Endothelial cell of umbilical vein (primary cell): Measurements from ENCODE around the gene ZNF214. TPM values are rescaled to one million over a fixed set of nuclear protein-coding genes. Genes with fewer than 3 reads are reported as not detected.

Experiments
- BruUV-seq: library from RNA; stranded (reverse); fragments of 400-500 nt; replicated peaks from 2 replicates; lab custom pipeline; 2021; lab: Mats Ljungman, UMichigan
- CTCF ChIA-PET: fragments of 300-600, 350-600 bp; sonication (Branson Sonifier 250); formaldehyde crosslinking; loops from one replicate; lab custom pipeline; 2021; ENCODE audit warnings: antibody characterized with exemption, inconsistent platforms; lab: Charles Lee
- POLR2A ChIA-PET: fragments of 300-600, 350-600 bp; sonication (Branson Sonifier 250); formaldehyde crosslinking; loops from one replicate; lab custom pipeline; 2021; ENCODE audit warnings: antibody characterized with exemption, inconsistent platforms; lab: Charles Lee
- DNase-seq: peaks from one replicate; pipeline ENCODE4 v3.0.0-alpha.2; 2011; ENCODE audit warnings: low read depth, low spot score
- FAIRE-seq: peaks from 2 replicates; lab custom pipeline; 2011; peaks lifted over from hg19 to GRCh38; lab: Jason Lieb, UNC
- H2AFZ ChIP-seq: 2 replicates; pipeline ENCODE4 v1.6.0; 2012; ENCODE audit warnings: low read depth, low read length, control low read depth, inconsistent platforms
- H3K27ac ChIP-seq: 2 replicates; pipeline ENCODE4 v1.5.1; 2011; ENCODE audit warnings: low read depth, mild to moderate bottlenecking, control low read depth, low read length, moderate library complexity; ENCODE audit not compliant: insufficient read depth
- H3K27me3 ChIP-seq, 2 experiments: 2 replicates each; pipeline versions ENCODE4 v1.6.0 to v1.6.1; 2011; ENCODE audit warnings: low read length in 2 of 2, mixed read lengths in 1 of 2; ENCODE audit not compliant: control insufficient read depth in 2 of 2, insufficient read depth in 2 of 2
- H3K36me3 ChIP-seq, 2 experiments: 2 replicates in 1 of 2; 3 replicates in 1 of 2; pipeline ENCODE4 v1.5.1; 2011; ENCODE audit warnings: low read length in 2 of 2, mild to moderate bottlenecking in 1 of 2, moderate library complexity in 1 of 2; ENCODE audit not compliant: control insufficient read depth in 2 of 2, insufficient read depth in 2 of 2; ENCODE audit errors: extremely low read depth in 1 of 2
- H3K4me1 ChIP-seq: 3 replicates; pipeline ENCODE4 v1.5.1; 2011; ENCODE audit warnings: mild to moderate bottlenecking, low read length; ENCODE audit not compliant: control insufficient read depth, insufficient read depth; ENCODE audit errors: extremely low read depth
- H3K4me2 ChIP-seq: 2 replicates; pipeline ENCODE4 v1.6.1; 2011; ENCODE audit warnings: low read length, control low read depth, mixed read lengths; ENCODE audit not compliant: insufficient read depth
- H3K4me3 ChIP-seq, 3 experiments: fragments of 200-600 bp in 1 of 3; sonication (generic), shearing (Covaris generic) in 1 of 3; replicated peaks in 1 of 3; 2 replicates each; pipeline ENCODE4 v1.5.1; 2011 to 2016; ENCODE audit warnings: control low read depth in 3 of 3, low read length in 3 of 3, mild to moderate bottlenecking in 2 of 3, inconsistent platforms in 1 of 3, low read depth in 1 of 3, moderate library complexity in 1 of 3; ENCODE audit not compliant: insufficient read depth in 1 of 3
- H3K79me2 ChIP-seq: 2 replicates; pipeline ENCODE4 v1.6.0; 2012; ENCODE audit warnings: low read length, inconsistent platforms; ENCODE audit not compliant: control insufficient read depth, insufficient read depth
- H3K9ac ChIP-seq: replicated peaks from 2 replicates; pipeline ENCODE3; 2011; ENCODE audit warnings: low read length, control low read depth; ENCODE audit not compliant: insufficient read depth; ENCODE audit errors: extremely low read depth
- H3K9me1 ChIP-seq: replicated peaks from 3 replicates; pipeline ENCODE4 v1.6.0; 2011; ENCODE audit warnings: mild to moderate bottlenecking, low read length; ENCODE audit not compliant: control insufficient read depth, insufficient read depth; ENCODE audit errors: extremely low read depth
- H3K9me3 ChIP-seq: replicated peaks from 2 replicates; pipeline ENCODE4 v1.5.1; 2012; ENCODE audit warnings: low read length, inconsistent platforms; ENCODE audit not compliant: control insufficient read depth, insufficient read depth
- H4K20me1 ChIP-seq: replicated peaks from 2 replicates; pipeline ENCODE3; 2011; ENCODE audit warnings: mild to moderate bottlenecking, low read length; ENCODE audit not compliant: control insufficient read depth, insufficient read depth; ENCODE audit errors: extremely low read depth
- EZH2 ChIP-seq: IDR thresholded peaks from 2 replicates; pipeline ENCODE4 v1.6.1; 2012; ENCODE audit warnings: borderline replicate concordance, low read depth, mild to moderate bottlenecking, moderate library complexity, low read length, inconsistent platforms; ENCODE audit not compliant: severe bottlenecking
- FOS ChIP-seq: IDR thresholded peaks from 2 replicates; pipeline ENCODE4 v1.6.1; 2011; ENCODE audit warnings: mild to moderate bottlenecking, low read length, moderate library complexity, borderline replicate concordance; ENCODE audit not compliant: insufficient read depth
- GATA2 ChIP-seq: IDR thresholded peaks from 2 replicates; pipeline ENCODE4 v1.7.0; 2011; ENCODE audit warnings: low read depth, mild to moderate bottlenecking, moderate library complexity, mixed read lengths, low read length; ENCODE audit not compliant: insufficient read length, insufficient read depth
- JUN ChIP-seq: IDR thresholded peaks from 2 replicates; pipeline ENCODE4 v1.6.1; 2011; ENCODE audit warnings: borderline replicate concordance, low read depth; ENCODE audit not compliant: insufficient read length, insufficient read depth
- MYC ChIP-seq: IDR thresholded peaks from one replicate; pipeline ENCODE4 v1.6.1; 2011; ENCODE audit warnings: mild to moderate bottlenecking, low read depth, low read length
- POLR2A ChIP-seq: IDR thresholded peaks from 2 replicates; pipeline ENCODE4 v1.6.1; 2012; ENCODE audit warnings: low read depth, mild to moderate bottlenecking, control low read depth, low read length
- POLR2AphosphoS5 ChIP-seq: IDR thresholded peaks from 2 replicates; pipeline ENCODE4 v1.6.1; 2012; ENCODE audit warnings: low read depth, mild to moderate bottlenecking, control low read depth, low read length, moderate library complexity; ENCODE audit not compliant: insufficient read depth
- dilution Hi-C: fragments of 300-500 bp; cut with MboI; formaldehyde crosslinking; loops from one replicate; pipeline ENCODE4 v1.15.0; 2019; ENCODE audit warnings: low sequenced_read_pairs; ENCODE audit not compliant: extremely low pct_ligation_motif_present
- intact Hi-C: fragments of 100-400 bp; cut with micrococcal nuclease; formaldehyde crosslinking; loops from one replicate; pipeline ENCODE4 v1.10.0; 2022
- polyA plus RNA-seq, 4 experiments: library from polyadenylated mRNA; depleted of rRNA in 3 of 4; stranded (reverse) in 3 of 4; unstranded in 1 of 4; fragments of >200 nt; gene quantifications; 2 replicates each; pipeline versions ENCODE4 v1.2.1 to v1.2.3, GENCODE V29; 2011 to 2012; ENCODE audit warnings: missing spikeins in 1 of 4
- total RNA-seq: library from RNA; stranded (reverse); gene quantifications from 2 replicates; pipeline ENCODE4 v1.2.3, GENCODE V29; 2021
- TF ChIP-seq, protein P1 (sequence below): IDR thresholded peaks from 2 replicates; pipeline ENCODE4 v1.6.1; 2011; ENCODE audit not compliant: insufficient read depth, insufficient read length
- TF ChIP-seq, protein P2 (sequence below), 2 donors: IDR thresholded peaks; 1 replicate in 1 of 2; 2 replicates in 1 of 2; pipeline ENCODE4 v1.5.1; 2011; ENCODE audit warnings: low read length in 2 of 2, mild to moderate bottlenecking in 2 of 2, moderate library complexity in 2 of 2, control low read depth in 1 of 2, inconsistent platforms in 1 of 2, low read depth in 1 of 2; ENCODE audit not compliant: insufficient read depth in 1 of 2; ENCODE audit errors: extremely low read depth in 1 of 2

ZNF214 gene
- total and polyA plus RNA-seq, 2 donors (not counting 3 experiments of a cell fraction or from before 2014, with no cell fraction given): 0.94 to 1.7 TPM

DNA sequence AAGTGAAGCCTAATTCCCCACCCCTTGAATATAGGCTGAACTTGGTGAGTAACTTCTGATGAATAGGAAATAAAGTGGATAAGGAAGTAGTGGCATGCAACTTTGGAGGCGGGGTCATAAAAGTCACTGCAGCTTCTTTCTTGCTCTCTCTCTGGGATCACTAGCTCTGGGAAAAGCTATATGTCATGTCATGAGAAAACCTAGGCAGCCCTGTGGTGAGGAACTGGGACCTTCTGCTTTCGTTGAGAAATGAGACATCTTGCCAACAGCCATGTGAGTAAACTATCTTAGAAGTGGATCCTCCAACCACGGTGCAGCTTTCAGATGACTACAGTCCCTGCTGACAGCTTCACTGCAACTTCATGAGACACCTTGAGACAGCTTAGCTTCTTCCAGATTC is 15.7 kb downstream of the ZNF214 start:
- Histone ChIP-seq H3K79me2 (no peaks in the 10 kb centered on the region), H3K4me3 (no peak overlapping the region), H3K9me3 (no peaks in the 10 kb centered on the region), H3K36me3 (no peaks in the 10 kb centered on the region), H3K27ac (peak overlapping the region; percentile 20), H3K4me1 (peaks cover 21% of the 10 kb centered on the region), H2AFZ (peak overlapping the region; percentile 81), H3K9ac (no peak overlapping the region), H4K20me1 (no peaks in the 10 kb centered on the region), H3K4me2 (peak overlapping the region; percentile 76), H3K27me3 (no peaks in the 10 kb centered on the region), H3K9me1 (no peaks in the 10 kb centered on the region)
- dilution Hi-C loops (no loop called here), intact Hi-C loops (loop anchor here (1.0 kb wide), 1 partner anchor 16 kb away; the partner anchor contains the start of genes NLRP14 and ZNF214)
- ChIA-PET POLR2A (no interaction called here), CTCF (interaction anchor here (1.0 to 2.1 kb wide), 3 partner anchors 11 to 192 kb away, joined by 3 to 8 read pairs (median 4); no protein-coding TSS in a partner anchor)
- DNase-seq: peak; percentile 57
- no peak for FAIRE-seq
- no TSS peak for BruUV-seq
- TF ChIP-seq FOS (peak; percentile 13), POLR2A (no peak), POLR2AphosphoS5 (no peak), GATA2 (peak; percentile 32)

DNA sequence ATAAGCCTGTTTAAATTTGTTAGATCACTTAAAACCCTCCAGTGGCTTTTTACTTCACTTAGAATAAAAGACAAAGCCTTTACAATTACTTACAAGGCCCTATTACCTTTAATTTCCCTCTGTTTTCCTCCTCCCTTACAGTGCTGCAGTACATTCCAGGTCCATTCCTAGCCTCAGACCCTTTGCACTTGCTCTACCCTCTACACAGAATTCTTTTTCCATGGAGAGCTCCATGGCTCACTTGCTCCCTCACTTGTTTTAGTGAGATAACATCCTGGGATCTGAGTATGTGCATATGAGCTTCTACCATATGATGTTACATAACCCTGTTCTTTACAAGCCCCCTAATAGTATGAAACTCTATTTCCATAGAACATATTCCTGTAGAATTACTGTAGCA is 24.4 kb downstream of the ZNF214 start:
- no TSS peak for BruUV-seq
- no peaks in the 10 kb centered on the region for H3K9me1 ChIP-seq
- no peaks in the 10 kb centered on the region for H3K9me3 ChIP-seq
- no peak overlapping the region for H3K4me2 ChIP-seq
- no peak for FAIRE-seq
- TF ChIP-seq EZH2: no peak
- TF ChIP-seq GATA2: no peak
- TF ChIP-seq, protein P1, sequence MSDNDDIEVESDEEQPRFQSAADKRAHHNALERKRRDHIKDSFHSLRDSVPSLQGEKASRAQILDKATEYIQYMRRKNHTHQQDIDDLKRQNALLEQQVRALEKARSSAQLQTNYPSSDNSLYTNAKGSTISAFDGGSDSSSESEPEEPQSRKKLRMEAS: no peak
- TF ChIP-seq POLR2AphosphoS5: no peak
- TF ChIP-seq, protein P2, sequence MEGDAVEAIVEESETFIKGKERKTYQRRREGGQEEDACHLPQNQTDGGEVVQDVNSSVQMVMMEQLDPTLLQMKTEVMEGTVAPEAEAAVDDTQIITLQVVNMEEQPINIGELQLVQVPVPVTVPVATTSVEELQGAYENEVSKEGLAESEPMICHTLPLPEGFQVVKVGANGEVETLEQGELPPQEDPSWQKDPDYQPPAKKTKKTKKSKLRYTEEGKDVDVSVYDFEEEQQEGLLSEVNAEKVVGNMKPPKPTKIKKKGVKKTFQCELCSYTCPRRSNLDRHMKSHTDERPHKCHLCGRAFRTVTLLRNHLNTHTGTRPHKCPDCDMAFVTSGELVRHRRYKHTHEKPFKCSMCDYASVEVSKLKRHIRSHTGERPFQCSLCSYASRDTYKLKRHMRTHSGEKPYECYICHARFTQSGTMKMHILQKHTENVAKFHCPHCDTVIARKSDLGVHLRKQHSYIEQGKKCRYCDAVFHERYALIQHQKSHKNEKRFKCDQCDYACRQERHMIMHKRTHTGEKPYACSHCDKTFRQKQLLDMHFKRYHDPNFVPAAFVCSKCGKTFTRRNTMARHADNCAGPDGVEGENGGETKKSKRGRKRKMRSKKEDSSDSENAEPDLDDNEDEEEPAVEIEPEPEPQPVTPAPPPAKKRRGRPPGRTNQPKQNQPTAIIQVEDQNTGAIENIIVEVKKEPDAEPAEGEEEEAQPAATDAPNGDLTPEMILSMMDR (IDR thresholded peaks at IDR 0.05; ENCODE audit: extremely low read depth in 1 of 2, insufficient read depth in 1 of 2, low read depth in 1 of 2, low read length in 2 of 2): no peak
- TF ChIP-seq FOS: no peak
- TF ChIP-seq MYC: no peak
- no peak for TF ChIP-seq POLR2A
- TF ChIP-seq JUN: no peak
- no peaks in the 10 kb centered on the region for H4K20me1 ChIP-seq
- ChIA-PET POLR2A (no interaction called here), CTCF (no interaction called here)
- H3K9ac ChIP-seq: no peak overlapping the region
- H3K79me2 ChIP-seq: no peaks in the 10 kb centered on the region
- dilution Hi-C loops (no loop called here), intact Hi-C loops (no loop called here)
- DNase-seq: no peak
- no peaks in the 10 kb centered on the region for H3K36me3 ChIP-seq
- H3K27me3 ChIP-seq: no peaks in the 10 kb centered on the region
- H3K4me3 ChIP-seq: no peak overlapping the region
- no peak overlapping the region for H3K27ac ChIP-seq
- no peaks in the 10 kb centered on the region for H3K4me1 ChIP-seq
- no peak overlapping the region for H2AFZ ChIP-seq
